NCI-H146 (cell line): ENCODE results near the gene CHSY1.
"Not testable (repeated sequence)": the region's sequence is repeated elsewhere in the genome, so short reads cannot be mapped to it uniquely, and the experiment has no call there.

Experiments
- DNase-seq: peaks from one replicate; lab custom pipeline; 2025; lab: John Stamatoyannopoulos, UW

Gene CHSY1

DNA sequence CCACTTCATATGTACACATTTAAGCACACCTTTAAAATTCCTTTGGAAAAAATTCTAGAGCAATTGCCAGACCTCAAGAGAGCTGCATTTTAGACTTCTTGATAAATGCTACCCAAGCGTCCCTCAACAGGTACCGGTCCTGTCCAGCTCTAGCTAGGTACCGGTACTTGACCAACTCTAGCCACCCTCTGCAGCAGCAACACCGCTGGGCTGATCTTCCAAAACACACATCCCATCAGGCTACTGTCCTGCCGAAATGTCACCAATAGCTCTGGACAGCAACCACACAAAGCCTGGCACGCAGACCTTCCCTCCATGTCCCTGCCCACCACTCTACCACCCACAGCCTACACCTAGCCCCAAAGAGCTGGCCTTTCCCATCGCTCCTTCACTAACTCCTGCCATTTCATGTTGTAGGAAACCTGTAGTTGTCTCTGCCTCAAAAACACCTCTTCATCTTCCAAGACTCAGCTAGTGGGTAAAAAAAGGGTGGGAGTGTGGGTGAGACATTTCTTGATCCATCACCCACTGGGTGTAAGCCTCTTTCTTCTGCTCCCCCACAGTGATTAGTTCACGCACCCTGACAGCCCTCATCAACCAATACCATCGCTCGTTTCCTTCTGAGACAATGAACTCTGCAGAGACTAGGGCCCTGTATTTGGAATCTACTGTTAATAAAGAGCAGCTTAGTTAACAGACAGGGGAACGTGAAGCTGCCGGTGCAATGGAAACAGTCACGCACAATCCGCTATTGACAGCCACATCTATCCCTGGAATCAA, 6.8 kb downstream of the CHSY1 start:
- no peak for DNase-seq

DNA sequence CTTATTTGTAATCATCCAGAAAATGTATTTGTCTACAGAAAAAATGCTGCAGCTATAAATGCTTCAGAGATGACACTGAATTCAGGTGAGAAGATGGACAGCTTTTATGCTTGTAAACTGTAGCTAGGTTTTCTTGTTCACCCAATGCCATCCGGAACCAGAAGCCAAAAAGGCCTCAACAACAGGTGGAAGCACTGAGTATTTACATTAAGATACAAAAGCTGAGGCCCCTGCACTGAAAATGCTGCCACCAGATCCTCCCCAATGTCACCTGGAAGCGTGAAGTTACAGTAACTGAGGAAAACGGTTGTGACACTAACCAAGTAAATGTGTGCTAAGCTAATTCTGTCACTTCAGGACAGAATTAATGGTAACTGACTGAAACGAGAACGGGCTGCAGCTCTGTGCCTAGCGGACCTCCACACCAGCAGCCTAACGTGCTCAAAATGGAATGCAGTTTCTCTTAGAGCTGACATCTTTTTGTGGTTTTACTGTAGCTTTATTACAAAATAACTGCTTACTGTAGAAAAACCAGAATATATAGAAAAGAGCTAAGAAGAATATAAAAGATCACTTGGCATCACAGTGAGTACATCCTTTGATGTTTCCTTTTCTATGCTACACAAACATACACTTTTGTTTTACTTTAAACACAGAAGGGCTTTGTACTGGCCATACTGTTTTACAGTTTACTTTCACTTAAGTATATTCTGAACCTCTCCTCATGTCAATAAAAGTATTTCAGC, 7.6 kb downstream of the CHSY1 start:
- no peak for DNase-seq

DNA sequence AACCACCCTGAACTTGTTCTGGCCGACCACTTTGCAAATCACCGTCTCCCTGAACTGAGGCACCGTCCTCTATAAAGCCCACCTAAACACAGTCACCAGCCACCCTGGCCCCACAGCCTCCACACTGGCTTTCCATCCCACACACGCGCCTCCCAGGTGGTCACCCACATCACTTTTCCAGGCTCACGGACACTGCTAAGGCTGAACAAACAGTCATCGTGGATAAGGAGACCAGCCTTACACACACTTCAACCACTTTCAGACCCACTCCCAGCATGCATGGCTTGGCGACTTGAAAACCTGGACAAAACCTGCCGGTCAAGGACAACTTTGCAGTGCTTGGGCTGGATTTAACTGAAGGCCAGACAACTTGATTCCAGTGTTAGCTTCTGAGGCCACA, 8.4 kb downstream of the CHSY1 start:
- no peak for DNase-seq

DNA sequence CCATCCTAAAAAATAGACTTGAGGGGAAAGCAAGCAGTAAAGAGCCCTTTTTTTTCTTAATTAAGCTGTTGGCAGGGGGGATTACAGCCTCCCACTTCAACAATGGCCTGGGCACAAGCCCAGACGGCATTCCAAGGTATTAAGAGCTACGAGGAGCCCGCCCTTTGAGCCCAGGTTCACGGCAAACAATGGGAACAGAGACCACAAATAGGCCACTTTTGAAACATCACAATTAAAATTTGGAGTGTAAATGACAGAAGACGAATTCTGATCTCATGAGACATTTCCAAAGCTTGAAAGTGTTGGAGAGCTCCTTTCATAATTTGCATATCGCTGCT, 8.9 kb downstream of the CHSY1 start:
- DNase-seq, result no peak

DNA sequence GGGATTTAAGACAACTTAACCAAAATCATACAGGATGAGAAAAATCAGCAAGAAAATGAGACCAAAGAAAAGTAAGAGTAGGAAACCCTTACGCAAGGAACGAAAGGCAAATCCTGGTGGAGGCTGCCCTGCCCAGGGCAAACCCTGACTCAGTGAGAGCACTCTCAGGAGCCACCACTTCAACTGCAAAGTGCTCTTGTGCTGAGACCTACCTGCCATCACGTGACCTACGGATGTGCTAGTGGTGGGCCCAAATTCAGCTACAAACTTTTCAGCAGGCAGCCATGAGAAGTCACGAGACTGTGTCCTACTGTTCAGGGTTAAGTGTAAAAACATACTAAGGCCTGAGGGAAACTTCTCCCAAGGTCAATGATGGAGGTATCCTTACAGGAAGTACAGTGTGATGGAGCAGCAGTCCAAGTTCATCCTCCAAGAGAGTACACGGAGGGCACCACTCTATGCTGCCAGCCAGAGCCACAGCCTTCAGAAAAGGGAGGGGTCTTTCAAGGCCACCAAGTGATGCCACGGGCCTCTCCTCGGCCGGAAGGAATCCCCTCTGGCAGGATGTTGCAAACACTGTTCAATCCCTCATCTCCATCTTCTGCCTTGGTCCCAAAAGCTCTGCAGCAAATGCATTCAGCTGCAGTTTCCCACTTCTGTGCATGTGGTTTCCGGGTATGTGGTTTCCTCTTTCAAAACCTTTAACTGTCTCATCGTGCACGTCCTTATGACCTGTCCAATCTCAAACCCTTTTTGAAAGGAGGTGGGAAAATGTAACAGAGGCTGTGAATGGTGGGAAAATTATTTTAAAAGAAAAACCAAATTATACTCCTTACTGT, 9.5 kb downstream of the CHSY1 start:
- DNase-seq, result no peak

DNA sequence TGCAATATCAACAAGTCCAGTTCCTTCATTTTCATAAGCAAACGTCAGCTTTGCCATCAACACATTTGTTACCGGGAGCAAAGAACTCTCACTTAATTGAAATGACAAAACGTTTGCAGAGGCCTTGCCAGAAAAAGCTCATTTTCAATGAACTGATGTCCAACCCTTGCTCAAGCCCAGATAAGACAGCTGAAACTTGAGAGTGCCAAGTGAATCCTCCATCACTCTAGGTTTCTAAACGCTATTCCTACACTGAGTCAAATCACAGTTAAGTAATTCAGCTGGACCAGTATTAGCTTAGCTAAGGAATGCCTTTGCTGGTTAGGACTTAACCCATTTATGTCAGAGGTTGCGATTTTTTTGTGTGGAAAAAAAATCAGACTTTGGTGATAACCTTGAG, 11.5 kb downstream of the CHSY1 start:
- no peak for DNase-seq

DNA sequence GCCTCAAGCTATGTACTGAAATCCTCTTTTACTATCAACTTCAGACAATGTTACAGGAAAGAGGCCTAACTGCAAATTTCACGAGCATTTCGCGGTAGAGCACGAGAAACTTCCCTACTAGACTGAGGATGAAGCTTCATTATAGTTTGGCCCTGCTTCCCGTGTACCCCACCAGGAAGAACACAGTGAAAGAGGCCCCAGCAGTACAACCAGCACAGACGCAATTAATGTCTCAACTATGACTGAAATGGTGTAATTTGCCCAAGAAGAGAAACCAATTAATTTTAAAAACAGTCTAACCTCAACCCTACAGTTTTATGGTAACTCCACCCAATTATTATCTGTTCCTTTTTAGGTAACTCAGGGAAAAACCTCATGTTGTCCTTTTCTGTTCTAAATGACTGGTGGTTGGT, 12.1 kb downstream of the CHSY1 start:
- DNase-seq, result no peak

DNA sequence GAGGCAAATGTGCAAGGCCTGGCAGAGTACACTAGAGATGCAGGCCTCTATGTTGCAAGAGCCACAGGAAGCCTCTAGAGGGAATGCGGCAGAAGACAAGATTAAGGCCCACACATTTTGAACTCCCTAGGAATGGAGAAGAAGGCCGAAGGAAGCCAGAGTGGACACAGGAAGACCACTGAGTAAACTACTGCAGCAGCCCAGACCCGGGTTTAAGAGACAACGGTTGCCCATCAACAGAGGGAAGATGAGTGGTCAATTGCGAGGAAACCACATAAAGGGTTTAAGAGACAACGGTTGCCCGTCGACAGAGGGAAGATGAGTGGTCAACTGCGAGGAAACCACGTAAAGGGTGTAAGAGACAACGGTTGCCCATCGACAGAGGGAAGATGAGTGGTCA, 14.6 kb downstream of the CHSY1 start:
- no peak for DNase-seq

DNA sequence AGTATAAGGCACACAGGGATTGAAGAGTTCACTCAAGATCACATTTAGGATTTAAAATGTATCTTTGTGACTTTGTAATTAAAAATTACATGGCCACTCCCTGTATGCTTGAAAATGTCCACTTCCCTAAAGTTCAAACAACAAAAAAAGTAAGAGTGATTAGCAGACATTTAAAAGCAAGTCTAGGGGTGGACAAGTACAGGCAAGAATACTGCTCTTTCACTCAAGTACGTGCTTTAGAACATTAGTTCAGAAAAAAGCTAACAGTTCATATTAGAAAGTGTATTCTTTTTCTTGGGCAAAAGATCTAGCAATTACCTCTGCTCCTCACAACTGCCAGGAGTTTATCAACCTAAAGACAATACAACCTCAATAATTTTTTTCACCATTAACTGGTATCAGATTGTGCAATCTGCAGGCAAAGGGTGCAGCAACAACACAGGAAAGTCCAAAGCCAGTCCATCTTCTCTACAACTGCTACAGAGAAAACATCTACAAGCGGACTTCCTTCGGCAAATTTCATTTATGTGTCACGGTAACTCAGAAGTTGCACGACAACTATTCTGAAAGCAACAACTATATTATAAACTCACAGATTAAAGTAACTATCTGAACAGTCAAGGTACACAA, 18.1 kb downstream of the CHSY1 start:
- DNase-seq, result no peak

DNA sequence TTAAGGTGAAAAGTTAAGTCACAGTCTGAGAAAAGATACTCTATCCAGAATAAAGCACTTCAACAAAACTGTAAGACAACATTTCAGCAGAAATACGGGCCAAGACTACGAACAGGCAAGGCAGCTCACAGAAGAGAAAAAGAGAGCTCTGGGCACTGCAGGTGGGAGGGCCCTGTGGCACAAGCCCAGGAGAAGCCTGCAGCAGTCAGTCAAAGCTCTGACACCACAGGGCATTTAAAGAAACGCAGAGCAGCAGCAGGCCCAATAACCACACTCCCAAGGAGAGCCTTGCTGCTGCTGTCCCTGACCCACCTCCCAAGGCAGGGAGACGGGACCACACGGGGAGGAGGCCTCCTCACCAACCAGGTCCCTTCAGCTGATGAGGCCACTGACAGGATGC, 19.2 kb downstream of the CHSY1 start:
- no peak for DNase-seq

DNA sequence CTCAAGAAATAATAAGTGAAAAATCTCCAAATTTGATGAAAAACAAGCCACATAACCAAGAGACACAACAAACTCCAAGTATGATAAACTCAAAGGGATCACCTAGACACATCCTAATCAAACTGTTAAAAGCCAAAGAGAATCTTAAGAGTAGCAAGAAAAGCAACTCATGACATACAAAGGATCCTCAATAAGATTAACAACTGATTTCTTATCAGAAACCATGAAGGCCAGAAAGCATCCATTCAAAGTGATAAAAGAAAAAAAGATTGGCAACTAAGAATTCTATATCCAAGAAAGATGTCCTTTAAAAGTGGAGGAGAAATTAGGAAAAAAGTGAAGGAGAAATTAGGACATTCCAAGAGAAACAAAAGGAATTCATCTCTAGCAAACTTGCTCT, 23.5 kb downstream of the CHSY1 start:
- DNase-seq, result no peak

DNA sequence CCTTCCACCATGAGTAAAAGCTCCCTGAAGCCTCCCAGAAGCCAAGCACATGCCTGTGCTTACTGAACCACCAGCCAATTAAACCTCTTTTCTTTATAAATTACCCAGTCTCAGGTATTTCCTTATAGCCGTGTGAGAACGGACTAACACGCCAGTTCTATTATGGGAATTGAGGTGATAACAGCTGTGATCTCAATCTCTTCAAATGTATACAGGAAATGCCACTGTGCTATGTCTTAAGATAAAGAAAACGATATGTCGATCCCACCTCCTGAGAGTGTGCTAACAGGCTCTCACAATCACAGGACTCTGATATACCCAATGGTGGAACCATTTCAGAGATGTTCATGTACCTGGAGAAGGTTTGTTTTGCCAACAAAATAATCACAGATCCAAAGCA, 26.2 kb downstream of the CHSY1 start:
- no peak for DNase-seq

DNA sequence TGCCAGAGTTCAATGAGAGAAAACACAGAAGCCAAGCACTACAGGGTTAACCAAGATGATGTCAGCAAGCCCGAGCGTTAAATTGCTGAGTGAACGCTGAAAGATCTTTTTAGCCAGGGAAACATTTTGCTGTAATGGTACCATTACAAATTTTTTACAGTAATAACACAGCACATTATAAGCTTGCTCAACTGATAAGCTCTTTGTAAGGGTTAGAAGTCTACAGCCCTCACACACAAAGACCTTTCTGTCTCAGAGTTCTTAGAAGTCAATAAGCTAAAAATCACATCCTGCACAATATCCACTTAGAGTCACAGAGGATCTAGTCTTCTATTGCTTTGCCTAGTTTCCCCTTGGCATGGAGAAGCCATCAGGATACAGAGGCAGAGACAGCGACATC, 29.9 kb downstream of the CHSY1 start:
- no peak for DNase-seq

DNA sequence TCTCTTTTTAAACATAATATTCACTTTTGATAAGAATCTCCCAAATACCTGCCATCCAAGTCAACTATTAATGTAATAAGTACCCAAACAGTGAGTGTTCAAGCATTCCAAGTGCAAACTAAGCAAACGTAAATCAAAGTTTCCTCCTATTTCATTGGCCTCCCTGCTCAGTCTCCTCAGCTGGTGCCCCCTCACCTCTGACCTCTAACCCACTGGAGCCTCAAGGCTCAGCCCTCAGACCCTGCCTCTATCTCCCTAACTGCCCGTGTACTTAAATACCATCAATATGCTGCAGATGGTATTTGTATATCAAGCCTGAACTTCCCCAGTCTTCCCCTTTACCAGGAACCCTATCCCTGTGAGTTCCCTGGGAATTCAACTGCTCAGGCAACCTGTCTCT, 31.8 kb downstream of the CHSY1 start:
- no peak for DNase-seq

DNA sequence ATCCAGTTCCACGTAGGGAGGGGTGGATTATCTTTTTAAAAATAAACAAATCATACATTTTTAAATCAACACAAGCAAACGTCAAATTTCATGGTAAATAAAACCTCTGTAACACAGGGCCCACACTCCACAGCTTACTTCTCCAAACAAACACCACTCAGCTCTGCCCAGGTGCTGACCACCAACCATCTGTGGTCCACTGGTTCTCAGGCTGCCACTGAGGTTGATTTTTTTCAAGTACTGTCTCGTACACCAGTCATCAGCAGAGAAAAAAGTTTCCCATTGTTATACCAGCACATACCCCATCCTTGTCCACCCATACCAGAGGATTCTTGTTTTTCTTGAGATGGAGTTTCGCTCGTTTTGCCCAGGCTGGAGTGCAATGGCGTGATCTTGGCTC, 32.4 kb downstream of the CHSY1 start:
- no peak for DNase-seq

DNA sequence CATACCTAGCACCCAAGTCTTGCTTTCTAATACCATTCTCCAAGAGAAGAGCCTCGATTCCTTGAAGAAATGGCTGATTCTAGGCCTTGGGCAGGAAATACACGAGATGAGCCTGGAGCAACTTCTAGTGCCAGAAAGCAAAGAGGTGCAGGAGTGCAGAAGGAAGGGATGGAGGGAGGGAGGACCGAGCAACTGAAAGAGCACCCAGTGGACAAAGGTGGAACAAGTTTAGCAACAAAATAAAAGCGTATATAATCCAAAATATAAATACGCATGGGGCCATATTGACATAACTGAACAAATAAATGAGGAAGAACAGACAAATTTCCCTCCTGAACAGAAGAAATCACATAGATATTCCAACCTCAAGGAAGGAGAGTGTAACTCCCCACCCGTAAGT, 34.4 kb downstream of the CHSY1 start:
- no peak for DNase-seq

DNA sequence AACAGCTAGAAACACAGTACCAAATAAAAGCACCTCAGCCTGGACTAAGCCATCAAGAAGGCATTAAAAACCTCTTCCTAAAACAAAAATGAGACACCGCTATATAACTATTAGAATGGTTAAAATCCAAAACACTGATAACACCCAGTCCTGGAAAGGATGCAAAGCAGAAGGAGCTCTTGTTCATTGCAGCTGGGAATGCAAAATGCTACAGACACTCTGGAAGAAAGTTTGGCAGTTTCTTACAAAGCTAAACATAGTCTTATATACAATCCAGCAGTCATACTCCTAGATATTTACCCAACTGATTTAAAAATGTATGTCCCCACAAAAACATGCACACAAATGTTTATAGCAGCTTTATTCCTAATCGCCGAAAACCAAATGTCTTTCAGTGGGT, 35.7 kb downstream of the CHSY1 start:
- DNase-seq, result no peak

DNA sequence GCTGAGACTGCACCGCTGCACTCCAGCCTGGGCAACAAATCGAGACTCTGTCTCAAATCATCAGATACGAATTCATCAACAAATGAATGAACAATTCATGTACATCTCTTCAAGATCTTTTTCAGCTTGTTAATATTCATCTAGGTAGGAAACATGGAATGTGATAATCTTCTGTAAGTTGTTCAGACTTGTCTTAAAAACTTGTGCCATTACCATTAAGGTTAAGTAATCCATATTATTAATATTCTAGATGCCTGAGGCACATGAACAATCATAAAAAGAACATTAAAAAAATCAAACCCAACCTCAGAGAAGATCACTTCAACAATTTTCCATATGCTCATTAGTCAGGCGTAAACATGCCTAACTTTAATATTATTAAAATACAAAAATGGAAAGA, 36.2 kb downstream of the CHSY1 start:
- DNase-seq, result no peak

DNA sequence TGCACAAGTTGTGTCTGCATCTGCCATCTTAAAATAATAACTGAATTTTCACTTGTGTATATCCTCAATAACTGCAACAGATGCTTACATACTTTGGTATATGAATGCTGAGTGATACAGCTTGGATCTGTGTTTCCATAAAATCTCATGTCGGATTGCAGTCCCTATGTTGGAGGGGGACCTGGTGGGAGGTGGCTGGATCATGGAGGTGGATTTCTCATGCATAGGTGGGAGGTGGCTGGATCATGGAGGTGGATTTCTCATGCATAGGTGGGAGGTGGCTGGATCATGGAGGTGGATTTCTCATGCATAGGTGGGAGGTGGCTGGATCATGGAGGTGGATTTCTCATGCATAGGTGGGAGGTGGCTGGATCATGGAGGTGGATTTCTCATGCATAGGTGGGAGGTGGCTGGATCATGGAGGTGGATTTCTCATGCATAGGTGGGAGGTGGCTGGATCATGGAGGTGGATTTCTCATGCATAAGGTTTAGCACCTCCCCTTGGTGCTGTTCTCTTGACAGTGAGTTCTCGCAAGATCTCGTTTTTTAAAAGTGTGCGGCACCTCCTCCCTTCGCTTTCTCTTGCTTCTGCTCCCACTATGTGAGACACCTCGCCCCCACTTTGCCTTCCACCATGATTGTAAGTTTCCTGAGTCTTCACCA, 37.3 kb downstream of the CHSY1 start:
- DNase-seq, result not testable (repeated sequence)

DNA sequence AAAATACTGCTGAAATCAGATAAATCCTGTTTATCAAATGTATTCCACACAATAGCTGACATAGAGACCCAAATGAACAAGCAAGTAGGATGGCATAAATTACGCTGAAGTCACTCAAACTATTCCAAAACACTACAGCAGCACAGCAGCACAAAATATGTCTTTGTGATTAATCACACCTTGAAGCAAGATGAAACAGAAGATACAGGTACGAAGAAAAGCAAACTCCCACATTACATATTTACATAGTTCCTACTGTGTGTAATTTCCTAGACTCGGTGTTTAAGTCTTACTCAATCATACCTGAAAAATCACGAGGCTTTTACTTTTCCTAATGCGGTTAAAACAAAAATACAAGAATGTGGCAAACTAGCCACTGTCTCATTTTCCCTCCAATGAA, 38.3 kb downstream of the CHSY1 start:
- DNase-seq, result no peak

DNA sequence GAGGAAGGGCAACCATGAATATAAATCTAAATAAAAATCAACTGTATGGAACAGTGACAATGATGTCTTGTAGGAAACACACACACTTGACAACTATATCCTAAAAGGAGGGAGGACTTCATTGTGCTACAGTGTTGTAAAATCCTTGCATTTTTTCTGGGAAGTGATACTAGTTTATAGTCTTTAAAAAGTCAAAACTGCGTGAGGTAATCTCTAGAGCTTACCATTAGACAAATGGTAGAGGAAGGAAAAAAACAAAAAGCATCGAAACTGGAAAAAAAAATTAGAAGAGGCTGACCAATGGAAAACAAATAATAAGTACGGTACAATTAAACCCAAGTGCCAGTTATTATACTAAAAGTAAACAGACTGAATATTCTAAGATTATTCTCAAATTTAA, 38.7 kb downstream of the CHSY1 start:
- DNase-seq, result no peak

DNA sequence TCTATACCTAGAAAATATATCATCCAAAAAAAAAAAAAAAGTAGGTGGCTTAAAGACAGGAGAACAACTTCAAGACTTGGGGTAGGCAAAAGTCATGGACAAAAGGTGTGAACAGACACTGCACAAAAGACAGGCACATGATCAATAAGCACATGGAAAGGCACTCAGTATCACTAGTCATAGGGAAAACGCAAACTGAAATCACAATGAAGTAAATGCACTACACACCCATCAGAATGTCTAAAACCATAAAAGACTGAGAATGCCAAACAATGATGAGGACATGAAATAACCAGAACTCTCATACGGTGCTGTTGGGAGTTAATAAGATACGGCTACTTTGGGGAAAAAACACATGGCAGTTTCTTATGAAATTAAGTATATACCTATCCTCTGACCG, 40.0 kb downstream of the CHSY1 start:
- no peak for DNase-seq
